IMR-90 (cell line): ENCODE measurements around the gene FCHSD2. TPM values are rescaled to one million over a fixed set of nuclear protein-coding genes. Genes with fewer than 3 reads are reported as not detected.

Source experiments
- ATAC-seq: fragments of 200-7000 bp; cut with Tn5 transposase; 2 replicates; pipeline ENCODE4 v1.9.1; 2020; ENCODE audit warnings: low read depth, mild to moderate bottlenecking, moderate library complexity
- BruUV-seq: library from RNA; stranded (reverse); fragments of 400-500 nt; replicated peaks from 2 replicates; lab custom pipeline; 2021; lab: Mats Ljungman, UMichigan
- CTCF ChIA-PET: fragments of 300-600 bp; formaldehyde crosslinking; extraction: SDS; loops from one replicate; lab custom pipeline; 2021; ENCODE audit warnings: antibody characterized with exemption; lab: Yijun Ruan, JAX
- POLR2A ChIA-PET: fragments of 300-600 bp; sonication (Branson Sonifier 250); formaldehyde crosslinking; loops from one replicate; lab custom pipeline; 2022; ENCODE audit warnings: antibody characterized with exemption; ENCODE audit not compliant: unreplicated experiment; lab: Charles Lee
- DNase-seq: peaks from one replicate; pipeline ENCODE4 v3.0.0; 2013
- H2AFZ ChIP-seq: replicated peaks from 2 replicates; pipeline ENCODE3; 2013; ENCODE audit warnings: low read length, mild to moderate bottlenecking; ENCODE audit not compliant: poor library complexity
- H2AK5ac ChIP-seq: 2 replicates; pipeline ENCODE4 v1.6.1; 2013; ENCODE audit warnings: low read depth, low read length, inconsistent platforms
- H2AK9ac ChIP-seq: replicated peaks from 2 replicates; pipeline ENCODE3; 2013; ENCODE audit warnings: mild to moderate bottlenecking, low read depth, low read length, moderate library complexity; ENCODE audit not compliant: poor library complexity
- H2BK120ac ChIP-seq: 2 replicates; pipeline ENCODE4 v1.6.1; 2013; ENCODE audit warnings: low read depth, low read length, inconsistent platforms
- H2BK15ac ChIP-seq: 3 replicates; pipeline ENCODE4 v1.6.1; 2013; ENCODE audit warnings: low read depth, low read length, inconsistent platforms
- H2BK20ac ChIP-seq: 2 replicates; pipeline ENCODE4 v1.6.1; 2013; ENCODE audit warnings: low read depth, mild to moderate bottlenecking, inconsistent platforms, low read length, moderate library complexity
- H2BK5ac ChIP-seq: 2 replicates; pipeline ENCODE4 v1.6.1; 2013; ENCODE audit warnings: mild to moderate bottlenecking, low read depth, low read length, inconsistent platforms; ENCODE audit not compliant: poor library complexity, severe bottlenecking
- H3K14ac ChIP-seq: replicated peaks from 2 replicates; pipeline ENCODE4 v1.6.1; 2013; ENCODE audit warnings: low read depth, low read length, inconsistent platforms
- H3K18ac ChIP-seq: 2 replicates; pipeline ENCODE4 v1.6.1; 2013; ENCODE audit warnings: low read depth, low read length, control low read depth
- H3K23ac ChIP-seq: 2 replicates; pipeline ENCODE4 v1.6.1; 2013; ENCODE audit warnings: low read depth, low read length, inconsistent platforms
- H3K27ac ChIP-seq: 2 replicates; pipeline ENCODE4 v1.5.1; 2013; ENCODE audit warnings: mild to moderate bottlenecking, control low read depth, low read length; ENCODE audit not compliant: insufficient read depth
- H3K27me3 ChIP-seq: 2 replicates; pipeline ENCODE4 v1.6.1; 2013; ENCODE audit warnings: low read length; ENCODE audit not compliant: control insufficient read depth, insufficient read depth
- H3K36me3 ChIP-seq: 2 replicates; pipeline ENCODE4 v1.6.1; 2013; ENCODE audit warnings: low read length, mixed read lengths; ENCODE audit not compliant: control insufficient read depth, insufficient read depth
- H3K4ac ChIP-seq: 2 replicates; pipeline ENCODE4 v1.6.1; 2013; ENCODE audit warnings: low read depth, low read length, inconsistent platforms
- H3K4me1 ChIP-seq: 2 replicates; pipeline ENCODE4 v1.6.1; 2013; ENCODE audit warnings: low read length, mixed read lengths; ENCODE audit not compliant: control insufficient read depth, insufficient read depth
- H3K4me2 ChIP-seq: 2 replicates; pipeline ENCODE4 v1.6.1; 2013; ENCODE audit warnings: low read depth, mild to moderate bottlenecking, control low read depth, low read length, moderate library complexity
- H3K4me3 ChIP-seq: 2 replicates; pipeline ENCODE4 v1.5.1; 2013; ENCODE audit warnings: low read depth, mild to moderate bottlenecking, control low read depth, low read length, moderate library complexity; ENCODE audit not compliant: insufficient read depth
- H3K56ac ChIP-seq: 2 replicates; pipeline ENCODE4 v1.6.1; 2013; ENCODE audit warnings: low read length, inconsistent platforms; ENCODE audit not compliant: insufficient read depth; ENCODE audit errors: extremely low read depth
- H3K79me1 ChIP-seq, 2 experiments: 2 replicates each; pipeline ENCODE4 v1.6.1; 2013; ENCODE audit warnings: low read length in 2 of 2, inconsistent platforms in 1 of 2, low read depth in 1 of 2
- H3K9ac ChIP-seq: 2 replicates; pipeline ENCODE4 v1.6.1; 2013; ENCODE audit warnings: low read depth, low read length, control low read depth
- H3K9me1 ChIP-seq: 2 replicates; pipeline ENCODE4 v1.6.1; 2013; ENCODE audit warnings: low read length, inconsistent platforms; ENCODE audit not compliant: insufficient read depth
- H3K9me3 ChIP-seq: 2 replicates; pipeline ENCODE4 v1.6.1; 2013; ENCODE audit warnings: low read length; ENCODE audit not compliant: control insufficient read depth, insufficient read depth
- H4K20me1 ChIP-seq: 2 replicates; pipeline ENCODE4 v1.6.1; 2013; ENCODE audit warnings: low read length, inconsistent platforms; ENCODE audit not compliant: insufficient read depth
- H4K5ac ChIP-seq: 2 replicates; pipeline ENCODE4 v1.6.1; 2013; ENCODE audit warnings: mild to moderate bottlenecking, low read depth, low read length, control low read depth
- H4K8ac ChIP-seq, 2 experiments: 2 replicates each; pipeline ENCODE4 v1.6.1; 2013; ENCODE audit warnings: low read depth in 2 of 2, low read length in 2 of 2, control low read depth in 1 of 2, inconsistent platforms in 1 of 2
- H4K91ac ChIP-seq: 2 replicates; pipeline ENCODE4 v1.6.1; 2013; ENCODE audit warnings: low read depth, low read length, inconsistent platforms; ENCODE audit not compliant: insufficient read depth
- MAFK ChIP-seq: IDR thresholded peaks from 2 replicates; pipeline ENCODE4 v1.6.1; 2012; ENCODE audit warnings: low read depth, low read length, improper control_type of control experiment
- MAZ ChIP-seq: IDR thresholded peaks from 2 replicates; pipeline ENCODE4 v1.6.1; 2012; ENCODE audit warnings: low read depth, mild to moderate bottlenecking, low read length, improper control_type of control experiment, moderate library complexity, borderline replicate concordance
- MXI1 ChIP-seq: IDR thresholded peaks from 2 replicates; pipeline ENCODE4 v1.6.1; 2012; ENCODE audit warnings: low read depth, mild to moderate bottlenecking, low read length, moderate library complexity, borderline replicate concordance
- RCOR1 ChIP-seq: IDR thresholded peaks from 2 replicates; pipeline ENCODE4 v1.6.1; 2012; ENCODE audit warnings: mild to moderate bottlenecking, low read length, improper control_type of control experiment; ENCODE audit not compliant: insufficient replicate concordance
- WGBS, 2 experiments: methylation state at CpG; one replicate each; pipeline versions ENCODE4 v1.1.5 to v1.1.7; 2013; ENCODE audit warnings: missing lambda C conversion rate in 2 of 2; ENCODE audit not compliant: insufficient read length in 1 of 2; ENCODE audit errors: extremely low coverage in 2 of 2; 5-methylcytosine and 5-hydroxymethylcytosine counted together
- dilution Hi-C: fragments of 300-500 bp; cut with HindIII; formaldehyde crosslinking; loops from one replicate; pipeline ENCODE4 v1.14.3; 2018; ENCODE audit warnings: low sequenced_read_pairs; ENCODE audit not compliant: unreplicated experiment
- in situ Hi-C: fragments of 300-500 bp; cut with MboI; formaldehyde crosslinking; loops from 3 replicates; pipeline ENCODE4 v1.14.3; 2019; ENCODE audit warnings: low sequenced_read_pairs, inconsistent platforms, mixed read lengths
- intact Hi-C: fragments of 100-400 bp; cut with micrococcal nuclease; formaldehyde crosslinking; loops from 2 replicates; pipeline ENCODE4 v1.10.0; 2022
- polyA plus RNA-seq, 3 experiments: library from polyadenylated mRNA; depleted of rRNA; stranded (reverse); fragments of >200 nt; gene quantifications; 2 replicates each; pipeline ENCODE4 v1.2.3, GENCODE V29; 2012; ENCODE audit warnings: low replicate concordance in 1 of 3
- total RNA-seq: library from RNA; depleted of rRNA; stranded (reverse); fragments of >200 nt; gene quantifications from 2 replicates; pipeline ENCODE4 v1.2.3, GENCODE V29; 2012

FCHSD2 gene
- total and polyA plus RNA-seq, 2 of the 4 experiments (the other 2 are of a cell fraction), result 5.9 to 18.7 TPM

- no peak overlapping the region for H3K18ac ChIP-seq
- H3K23ac ChIP-seq, result peak overlapping the region; percentile 31; the same call in 1 of the 2 replicates
- DNase-seq (peak; percentile 52), ATAC-seq (0 out of 2 replicates have a peak, but pooled peaks have one; percentile 1)
- peaks cover 13% of the 10 kb centered on the region for H3K4me1 ChIP-seq
- H3K4me2 ChIP-seq, result no peak overlapping the region
- H4K91ac ChIP-seq, result no peak overlapping the region
- peak overlapping the region; percentile 94 for H2AK9ac ChIP-seq
- POLR2A ChIA-PET, result no interaction called here
- no peaks in the 10 kb centered on the region for H3K27me3 ChIP-seq
- peak overlapping the region; percentile 60; the same call in 1 of the 2 replicates for H2BK120ac ChIP-seq
- H3K79me1 ChIP-seq, result peaks cover 0 to 12% of the 10 kb centered on the region in 2 experiments; a peak in 1 of 4 replicates
- no peaks in the 10 kb centered on the region for H3K9me3 ChIP-seq
- dilution Hi-C loops (no loop called here), intact Hi-C loops (no loop called here), in situ Hi-C loops (loop anchor here (5.0 kb wide), 1 partner anchor 67 kb away; no protein-coding TSS in a partner anchor)
- H3K9ac ChIP-seq, result no peak overlapping the region
- H3K27ac ChIP-seq, result no peak overlapping the region
- no peak overlapping the region for H4K5ac ChIP-seq
- no peak overlapping the region for H3K4me3 ChIP-seq
- H2BK15ac ChIP-seq, result no peak overlapping the region; the same call in 2 of the 3 replicates
- 60% methylated on average over 1 of the region's 10 CpGs; no CpG with 5 or more reads in 1 of the 2 experiments for WGBS, 2 experiments
- peak overlapping the region in 1 of 2 experiments; percentile 65; a peak in 1 of 4 replicates for H4K8ac ChIP-seq
- H3K14ac ChIP-seq, result peak overlapping the region; percentile 65
- no peaks in the 10 kb centered on the region for H3K36me3 ChIP-seq
- H2AFZ ChIP-seq, result peak overlapping the region; percentile 90
- peaks cover 3% of the 10 kb centered on the region; the same call in 1 of the 2 replicates for H4K20me1 ChIP-seq
- no TSS peak for BruUV-seq
- no peak overlapping the region for H3K56ac ChIP-seq
- peaks cover 17% of the 10 kb centered on the region for H3K9me1 ChIP-seq
- H3K4ac ChIP-seq, result peak overlapping the region; percentile 67
- CTCF ChIA-PET, result interaction anchor here (1.1 to 2.1 kb wide), 2 partner anchors 16 to 64 kb away, joined by 5 to 6 read pairs; no protein-coding TSS in a partner anchor
- H2AK5ac ChIP-seq, result peak overlapping the region; percentile 83; the same call in 1 of the 2 replicates
- no peak overlapping the region for H2BK5ac ChIP-seq
- H2BK20ac ChIP-seq, result no peak overlapping the region; the same call in 1 of the 2 replicates
- no peak for TF ChIP-seq MXI1
- TF ChIP-seq MAFK, result 0 out of 2 replicates have a peak, but pooled peaks have one; percentile 1
- TF ChIP-seq MAZ, result peak; percentile 58; the same call in 1 of the 2 replicates
- TF ChIP-seq RCOR1, result no peak
Observed at GRCh38 chr11:72789493-72790131, 352.5 kb downstream of the FCHSD2 start.
